ENCODE measurements around the gene DGCR2. TPM values are rescaled to one million over a fixed set of nuclear protein-coding genes. Genes with fewer than 3 reads are reported as not detected.
A peak's percentile ranks its signal among the peaks of the same experiment; 100 is the strongest.
"Not testable (repeated sequence)": the region's sequence is repeated elsewhere in the genome, so short reads cannot be mapped to it uniquely, and the experiment has no call there.

Gene DGCR2, protein sequence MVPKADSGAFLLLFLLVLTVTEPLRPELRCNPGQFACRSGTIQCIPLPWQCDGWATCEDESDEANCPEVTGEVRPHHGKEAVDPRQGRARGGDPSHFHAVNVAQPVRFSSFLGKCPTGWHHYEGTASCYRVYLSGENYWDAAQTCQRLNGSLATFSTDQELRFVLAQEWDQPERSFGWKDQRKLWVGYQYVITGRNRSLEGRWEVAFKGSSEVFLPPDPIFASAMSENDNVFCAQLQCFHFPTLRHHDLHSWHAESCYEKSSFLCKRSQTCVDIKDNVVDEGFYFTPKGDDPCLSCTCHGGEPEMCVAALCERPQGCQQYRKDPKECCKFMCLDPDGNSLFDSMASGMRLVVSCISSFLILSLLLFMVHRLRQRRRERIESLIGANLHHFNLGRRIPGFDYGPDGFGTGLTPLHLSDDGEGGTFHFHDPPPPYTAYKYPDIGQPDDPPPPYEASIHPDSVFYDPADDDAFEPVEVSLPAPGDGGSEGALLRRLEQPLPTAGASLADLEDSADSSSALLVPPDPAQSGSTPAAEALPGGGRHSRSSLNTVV
- 29.9 and 33.6 TPM in 2 replicates for total RNA-seq (2014; rRNA removed; shearing (Covaris generic))
- polyA plus RNA-seq (2015; cell fraction: cytosol; rRNA removed), result 25.3 and 32.4 TPM in 2 replicates
- polyA plus RNA-seq (2015; cell fraction: nucleus; rRNA removed), result 37.7 and 43.1 TPM in 2 replicates

DNA sequence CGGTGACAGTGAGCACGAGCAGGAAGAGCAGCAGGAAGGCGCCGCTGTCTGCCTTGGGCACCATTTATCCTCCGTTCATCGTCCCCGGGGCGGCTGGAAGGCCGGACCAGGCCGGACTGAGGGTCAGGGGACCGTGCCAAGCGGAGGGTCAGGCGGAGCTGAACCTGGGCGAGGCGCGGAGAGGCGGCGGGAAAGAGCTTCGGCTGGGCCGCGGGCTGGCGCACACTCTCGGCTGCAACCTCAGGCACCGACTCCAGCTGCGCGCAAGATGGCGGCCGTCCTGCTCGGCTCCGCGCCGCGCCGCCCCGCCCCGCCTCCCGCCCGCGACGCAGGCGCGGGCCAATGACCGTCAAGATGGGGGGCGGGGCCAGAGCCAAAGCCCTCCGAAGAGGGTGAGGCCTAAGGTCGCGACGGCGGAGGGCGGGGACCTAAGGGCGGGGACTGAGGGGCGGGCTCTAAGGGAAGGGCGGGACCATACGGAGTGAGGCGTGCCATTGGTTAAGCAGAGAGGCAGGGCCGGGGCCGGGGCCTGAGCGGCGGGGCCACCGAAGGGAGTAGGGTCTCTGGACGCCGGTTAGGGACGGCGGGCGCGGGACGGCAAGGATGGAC is at the start of gene DGCR2:
Gene DGCR2 (minus strand): TSS at position 270 of the 609 bp plus-strand sequence. CDS start 206 bp downstream, at position 64.
- peak; percentile 83 for DNase-seq (ENCODE audit: low read depth)

DNA sequence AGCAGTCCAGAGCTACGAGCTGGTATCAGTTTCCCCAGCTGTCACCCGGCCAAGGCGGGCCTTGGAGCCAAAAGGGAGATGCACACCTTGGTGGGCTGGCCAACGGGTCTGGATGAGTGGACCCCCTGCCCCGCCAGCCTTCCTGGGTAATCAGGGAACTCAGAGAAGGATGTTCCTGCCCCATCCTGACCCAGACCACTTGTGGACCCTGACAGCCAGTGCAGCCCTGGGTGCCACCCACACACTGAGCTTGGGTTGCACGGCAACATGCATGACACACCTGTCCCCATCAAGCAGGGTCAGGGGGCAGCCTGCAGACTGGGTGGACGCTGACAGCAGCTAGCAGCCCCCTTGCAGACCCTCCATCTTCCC is 47.7 kb upstream of the DGCR2 start:
- DNase-seq (ENCODE audit: low read depth), result no peak

DNA sequence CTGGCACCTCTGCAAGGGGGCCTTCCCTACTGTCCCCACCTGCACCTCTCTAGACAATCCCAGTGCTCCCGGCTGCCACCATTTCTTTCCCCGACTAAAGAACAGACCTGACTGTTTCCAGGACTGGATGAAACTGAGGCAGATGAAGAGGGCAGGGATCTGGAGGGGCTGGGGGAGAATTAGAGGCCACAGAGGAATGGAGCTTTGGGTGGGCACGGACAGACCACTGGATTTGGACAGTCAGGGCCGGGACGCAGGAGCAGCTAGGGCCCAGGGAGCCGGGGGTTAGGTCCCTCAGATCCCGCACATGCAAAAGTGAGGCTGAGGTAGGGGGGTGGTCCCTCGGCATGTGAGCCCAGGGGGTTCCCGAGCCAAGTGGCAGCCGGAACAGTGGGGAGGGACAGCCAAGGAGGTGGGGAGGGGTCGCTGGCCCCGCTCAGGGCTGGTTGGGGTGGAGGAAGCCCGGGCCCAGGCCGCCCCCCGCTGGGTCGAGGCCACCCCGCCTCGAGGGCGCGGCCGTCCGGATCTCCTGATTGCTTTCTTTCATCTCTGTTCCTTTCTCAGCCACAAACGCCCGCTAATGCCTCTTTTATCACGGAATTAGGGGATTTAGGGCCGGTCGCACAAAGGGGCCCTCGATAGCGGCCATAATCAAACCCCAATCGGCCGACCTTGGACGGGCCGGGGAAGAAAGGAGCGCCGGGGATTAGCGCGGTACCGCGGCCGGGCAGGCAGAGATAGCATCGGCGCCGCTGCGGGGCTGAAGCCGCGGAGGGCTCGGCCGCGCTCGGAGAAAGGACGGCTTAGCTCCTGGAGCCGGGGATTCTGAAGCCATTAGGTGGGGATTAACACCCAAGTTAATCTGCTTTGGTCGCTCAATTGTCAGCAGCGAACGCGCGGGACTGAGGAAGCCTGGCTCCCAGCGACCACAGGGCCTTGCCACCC is 47.1 kb upstream of the DGCR2 start:
- DNase-seq (ENCODE audit: low read depth), result no peak

DNA sequence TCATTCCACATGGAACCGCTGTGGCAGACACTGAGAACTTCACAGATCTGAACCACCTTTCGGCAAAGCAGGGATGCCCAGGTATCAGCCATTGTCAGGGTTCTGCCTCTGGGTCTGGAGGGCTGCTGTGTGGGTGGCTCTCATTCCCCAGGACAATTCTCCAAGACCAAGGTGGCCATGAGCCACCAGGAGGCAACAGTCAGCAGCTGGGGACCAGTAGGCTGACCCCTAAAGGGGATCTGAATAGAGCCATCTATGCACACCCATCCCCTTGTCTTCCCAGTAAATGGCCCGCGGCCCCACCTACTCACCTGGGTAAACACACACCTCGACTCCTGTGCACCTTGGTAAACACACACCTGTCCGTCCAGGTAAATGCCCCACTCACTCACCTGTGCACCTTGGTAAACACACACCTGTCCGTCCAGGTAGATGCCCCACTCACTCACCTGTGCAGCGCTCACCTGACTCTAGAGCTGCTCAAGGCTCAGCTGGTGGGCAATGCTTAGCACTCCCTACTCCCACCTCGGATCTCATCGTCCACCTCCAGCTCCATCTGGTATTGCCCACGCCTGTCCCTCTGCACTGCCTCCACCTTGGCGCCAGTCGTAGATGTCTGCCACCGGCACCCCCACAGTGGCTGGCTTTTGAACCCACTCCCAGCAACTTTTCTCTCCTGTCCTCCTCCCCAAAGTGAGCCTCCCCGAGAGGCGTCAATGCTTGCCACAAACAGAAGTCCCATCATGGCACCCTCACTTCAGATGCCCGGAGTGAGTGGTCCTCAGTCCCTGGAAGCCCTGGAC is 46.1 kb upstream of the DGCR2 start:
- no peak for DNase-seq (ENCODE audit: low read depth)

DNA sequence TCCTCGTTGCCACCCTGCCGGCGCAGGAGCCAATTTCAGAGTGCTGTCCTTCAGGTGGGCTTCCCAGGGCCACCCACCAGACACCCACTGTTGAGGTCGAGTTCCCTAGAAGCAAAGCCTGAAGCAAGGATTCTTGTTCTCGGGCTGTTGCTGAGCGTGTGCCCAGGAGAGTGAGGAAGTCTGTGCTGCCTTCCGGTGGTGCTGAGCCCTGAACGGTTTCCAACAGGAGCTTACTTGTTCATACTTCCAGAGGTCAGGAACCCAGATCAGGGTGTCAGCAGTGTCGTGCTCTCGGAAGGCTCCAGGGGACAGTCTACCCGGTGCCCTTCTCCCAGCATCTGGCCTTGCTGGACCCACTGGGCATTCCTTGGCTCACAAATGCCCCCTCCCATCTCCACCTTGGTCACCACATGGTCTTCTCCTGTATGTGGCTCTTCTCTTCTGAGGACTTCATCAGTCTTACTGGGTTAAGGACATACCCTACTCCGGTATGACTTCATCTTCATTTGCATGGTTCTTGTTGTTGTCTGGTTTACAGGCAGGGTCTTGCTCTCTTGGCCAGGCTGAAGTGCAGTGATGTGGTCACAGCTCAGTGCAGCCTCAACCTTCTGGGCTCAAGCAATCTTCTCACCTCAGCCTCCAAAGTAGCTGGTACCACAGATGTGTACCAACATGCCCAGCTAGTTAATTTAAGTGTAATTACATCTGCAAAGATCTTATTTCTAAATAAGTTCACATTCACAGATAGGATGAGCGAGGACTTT is 45.1 kb upstream of the DGCR2 start:
- no peak for DNase-seq (ENCODE audit: low read depth)

DNA sequence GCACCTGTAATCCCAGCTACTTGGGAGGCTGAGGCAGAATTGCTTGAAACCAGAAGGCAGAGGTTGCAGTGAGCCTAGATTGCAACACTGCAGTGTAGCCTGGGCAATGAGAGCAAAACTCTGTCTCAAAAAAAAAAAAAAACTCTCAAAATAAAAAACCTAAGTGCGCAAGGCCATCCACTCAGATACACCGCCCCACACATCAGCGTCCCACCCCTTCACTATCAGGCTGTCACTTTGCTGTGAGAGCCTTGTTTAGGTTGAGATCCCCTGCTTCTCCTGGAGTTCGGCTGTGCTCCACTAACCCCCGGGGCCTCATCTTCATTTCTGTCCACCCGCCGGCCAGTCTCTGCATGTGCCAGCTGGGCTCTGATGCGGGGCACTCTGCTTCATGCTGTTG is 44.2 kb upstream of the DGCR2 start:
- DNase-seq (ENCODE audit: low read depth), result no peak

DNA sequence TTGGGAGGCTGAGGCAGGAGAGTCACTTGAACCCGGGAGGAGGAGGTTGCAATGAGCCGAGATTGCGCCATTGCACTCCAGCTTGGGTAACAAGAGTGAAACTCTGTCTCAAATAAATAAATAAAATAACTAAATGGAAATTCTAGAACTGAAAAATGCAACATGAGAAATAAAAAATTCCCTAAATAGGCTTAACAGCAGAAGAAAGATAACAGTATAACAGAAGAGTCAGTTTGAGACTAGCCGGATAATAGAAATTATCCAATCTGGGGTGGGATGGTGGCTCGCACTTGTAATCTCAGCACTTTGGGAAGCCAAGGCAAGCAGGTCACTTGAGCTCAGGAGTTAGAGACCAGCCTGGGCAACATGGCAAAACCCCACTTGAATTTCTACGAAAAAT is 42.2 kb upstream of the DGCR2 start:
- DNase-seq (ENCODE audit: low read depth), result no peak

DNA sequence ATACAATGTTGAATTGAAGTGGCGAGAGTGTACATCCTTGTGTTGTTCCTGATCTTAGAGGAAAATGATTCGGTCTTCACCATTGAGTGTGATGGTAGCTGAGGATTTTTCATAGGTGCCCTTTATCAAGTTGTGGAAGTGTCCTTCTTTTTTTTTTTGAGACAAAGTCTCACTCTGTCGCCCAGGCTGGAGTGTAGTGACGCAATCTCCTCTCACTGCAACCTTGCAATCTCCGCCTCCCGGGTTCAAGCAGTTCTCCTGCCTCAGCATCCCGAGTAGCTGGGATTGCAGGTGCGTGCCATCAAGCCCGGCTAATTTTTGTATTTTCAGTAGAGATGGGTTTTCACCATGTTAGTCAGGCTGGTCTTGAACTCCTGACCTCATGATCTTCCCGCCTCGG is 36.4 kb upstream of the DGCR2 start:
- not testable (repeated sequence) for DNase-seq (ENCODE audit: low read depth)

DNA sequence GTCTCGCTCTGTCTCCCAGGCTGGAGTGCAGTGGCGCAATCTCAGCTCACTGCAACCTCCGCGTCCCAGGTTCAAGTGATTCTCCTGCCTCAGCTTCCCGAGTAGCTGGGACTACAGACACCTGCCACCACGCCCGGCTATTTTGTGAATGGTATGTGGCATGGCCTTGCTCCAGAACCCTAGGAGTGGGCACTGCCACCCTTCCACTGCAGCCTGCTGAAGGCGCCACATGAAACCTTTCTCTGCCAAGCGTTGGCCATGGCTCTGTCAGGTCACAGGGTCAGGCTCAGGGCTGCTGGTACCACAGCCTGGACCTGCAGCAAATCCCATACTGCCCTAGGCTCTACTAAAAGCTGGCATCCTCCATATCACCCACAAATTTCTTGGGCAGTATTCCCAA is 33.9 kb upstream of the DGCR2 start:
- DNase-seq (ENCODE audit: low read depth), result not testable (repeated sequence)

DNA sequence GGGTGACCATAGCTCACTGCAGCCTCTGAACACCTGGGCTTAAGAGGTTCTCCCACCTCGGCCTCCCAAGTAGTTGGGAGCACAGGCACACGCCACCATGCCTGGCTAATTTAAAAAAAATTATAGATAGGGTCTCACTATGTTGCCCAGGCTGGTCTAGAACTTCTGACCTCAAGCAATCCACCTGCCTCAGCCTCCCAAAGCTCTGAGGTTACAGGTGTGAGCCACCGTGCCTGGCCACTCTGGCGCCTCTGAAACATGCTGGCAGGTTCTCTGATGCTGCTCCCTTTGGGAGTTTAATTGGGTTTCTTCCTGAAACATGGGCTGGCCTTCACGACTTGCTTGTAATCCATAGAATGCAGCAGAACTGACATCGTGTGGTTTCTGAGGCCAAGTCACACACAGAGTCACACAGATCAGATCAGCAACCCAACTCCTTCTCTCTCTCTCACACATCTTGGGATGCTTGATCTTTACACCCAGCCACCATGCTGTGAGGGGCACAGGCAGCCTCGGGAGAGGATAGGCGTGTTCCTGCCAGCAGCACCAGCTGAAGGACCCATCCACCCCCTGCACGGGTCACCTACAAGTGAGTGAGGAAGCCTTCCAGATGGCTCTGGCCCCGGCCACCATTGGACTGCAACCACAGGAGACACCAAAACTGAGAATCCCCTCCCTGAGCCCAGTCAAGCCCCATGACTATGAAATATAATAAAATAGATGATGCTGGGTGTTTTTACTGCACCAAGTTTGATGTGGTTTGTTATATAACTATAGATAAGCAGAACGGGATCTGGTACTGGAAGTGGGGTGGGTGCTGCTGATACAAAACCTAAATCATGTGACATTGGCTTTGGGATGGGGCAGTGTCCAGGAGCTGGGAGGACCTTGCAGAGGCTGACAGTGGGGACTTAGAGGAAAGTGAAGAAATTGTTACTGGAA is 31.0 kb upstream of the DGCR2 start:
- DNase-seq (ENCODE audit: low read depth), result no peak

DNA sequence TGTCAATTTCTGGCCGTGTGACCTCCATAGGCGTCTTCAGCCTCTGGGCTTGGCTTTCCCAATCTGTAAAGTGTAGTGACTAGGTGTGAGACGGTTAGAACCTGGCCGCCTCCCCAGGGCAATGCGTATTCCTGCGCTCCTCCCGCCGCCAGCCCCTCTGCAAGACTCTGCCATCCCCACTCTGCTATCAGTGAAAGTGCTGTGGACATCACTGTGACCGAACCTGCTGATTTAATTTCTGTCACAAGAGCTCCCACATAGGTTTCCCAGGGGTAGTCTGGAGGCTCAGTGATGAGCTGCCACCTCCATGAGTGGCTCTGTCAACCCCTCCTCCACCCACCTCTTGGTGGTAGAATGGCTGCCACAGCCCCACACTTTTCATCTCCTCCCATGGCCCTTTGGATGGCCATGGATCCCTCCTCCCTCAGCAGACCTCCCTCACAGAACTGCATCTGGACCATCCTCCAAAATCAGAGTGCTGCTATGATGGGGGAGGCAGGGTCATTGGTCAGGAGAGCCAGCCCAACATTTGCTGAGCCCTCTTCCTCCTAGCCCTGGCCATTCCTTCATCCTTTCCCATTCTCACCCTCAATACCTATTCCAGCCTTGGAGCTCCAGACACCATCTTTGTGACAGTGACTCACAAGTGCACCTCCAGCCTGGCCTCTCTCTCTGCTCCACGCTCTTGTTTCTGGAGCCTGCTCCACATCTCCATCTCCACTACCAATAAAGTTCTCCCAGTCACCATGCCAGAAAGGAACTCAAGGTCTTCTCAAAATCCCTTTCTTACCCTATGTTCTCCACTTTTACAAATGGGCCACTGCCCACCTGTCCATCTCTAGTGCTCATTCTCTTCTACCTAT is 29.3 kb upstream of the DGCR2 start:
- DNase-seq (ENCODE audit: low read depth), result no peak

DNA sequence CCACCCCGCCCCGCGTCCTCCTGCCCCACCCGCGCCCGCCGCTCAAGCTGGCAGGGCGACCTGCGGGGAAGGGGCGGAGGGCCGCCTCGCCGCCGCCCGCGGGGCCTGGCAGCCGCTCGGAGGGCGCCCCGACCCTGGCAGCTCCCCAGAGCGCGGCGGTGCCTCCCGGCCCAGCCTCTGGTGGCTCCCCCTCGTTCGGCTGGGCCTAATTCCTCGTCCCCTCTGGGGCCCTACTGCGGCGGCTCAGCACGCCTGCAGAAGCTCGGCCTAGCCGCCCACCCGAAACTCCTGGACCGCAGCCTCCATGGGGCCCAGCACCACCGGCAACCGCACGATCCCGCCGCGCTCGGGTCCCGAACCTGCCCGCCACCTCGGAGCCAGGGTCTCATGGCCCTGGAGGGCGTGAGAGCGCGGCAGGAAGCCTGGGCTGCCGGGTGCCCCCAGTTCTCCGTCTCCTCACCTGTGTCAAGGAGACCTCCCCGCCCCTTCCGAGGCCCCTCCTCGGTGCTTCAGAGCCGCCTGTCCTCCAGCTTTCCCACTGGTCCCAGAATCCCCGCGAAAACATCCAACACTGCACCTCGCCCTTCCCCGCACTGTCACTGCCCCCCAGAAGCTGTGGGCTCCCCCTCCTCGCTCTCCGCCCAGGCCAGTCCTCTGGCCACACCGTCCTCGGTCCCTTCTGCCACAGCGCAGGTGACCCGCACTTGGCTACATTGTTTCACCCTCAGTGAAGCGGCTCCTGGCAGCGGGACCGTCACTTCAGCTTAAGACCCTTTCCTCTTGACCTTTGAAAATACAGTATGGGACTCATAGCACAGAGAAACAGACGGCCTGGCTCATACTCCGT is 28.5 kb upstream of the DGCR2 start:
- no peak for DNase-seq (ENCODE audit: low read depth)

DNA sequence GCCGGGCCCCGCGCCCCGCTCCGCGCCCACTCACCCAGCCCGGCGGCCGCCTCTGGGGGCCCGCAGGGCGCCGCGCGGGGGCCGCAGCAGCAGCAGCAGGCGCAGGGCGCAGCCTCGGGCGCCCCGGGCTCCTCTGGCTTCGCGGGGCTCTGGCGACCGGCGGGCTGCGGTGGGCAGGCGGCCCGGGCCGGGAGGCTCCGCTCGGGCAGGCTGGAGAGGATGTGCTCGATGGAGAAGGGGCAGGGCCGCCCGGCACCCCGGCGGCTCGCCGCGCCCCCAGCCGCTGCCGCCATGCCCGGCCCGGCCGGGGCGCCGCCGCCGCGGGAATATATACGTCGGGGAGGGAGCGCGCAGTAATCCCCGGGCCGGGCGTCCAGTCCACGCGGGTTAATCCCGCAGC is 27.8 kb upstream of the DGCR2 start, which contains the start of gene GSC2:
Gene GSC2 (minus strand): TSS at position 302 of the 400 bp plus-strand sequence. CDS start 9 bp downstream, at position 293.
- no peak for DNase-seq (ENCODE audit: low read depth)

DNA sequence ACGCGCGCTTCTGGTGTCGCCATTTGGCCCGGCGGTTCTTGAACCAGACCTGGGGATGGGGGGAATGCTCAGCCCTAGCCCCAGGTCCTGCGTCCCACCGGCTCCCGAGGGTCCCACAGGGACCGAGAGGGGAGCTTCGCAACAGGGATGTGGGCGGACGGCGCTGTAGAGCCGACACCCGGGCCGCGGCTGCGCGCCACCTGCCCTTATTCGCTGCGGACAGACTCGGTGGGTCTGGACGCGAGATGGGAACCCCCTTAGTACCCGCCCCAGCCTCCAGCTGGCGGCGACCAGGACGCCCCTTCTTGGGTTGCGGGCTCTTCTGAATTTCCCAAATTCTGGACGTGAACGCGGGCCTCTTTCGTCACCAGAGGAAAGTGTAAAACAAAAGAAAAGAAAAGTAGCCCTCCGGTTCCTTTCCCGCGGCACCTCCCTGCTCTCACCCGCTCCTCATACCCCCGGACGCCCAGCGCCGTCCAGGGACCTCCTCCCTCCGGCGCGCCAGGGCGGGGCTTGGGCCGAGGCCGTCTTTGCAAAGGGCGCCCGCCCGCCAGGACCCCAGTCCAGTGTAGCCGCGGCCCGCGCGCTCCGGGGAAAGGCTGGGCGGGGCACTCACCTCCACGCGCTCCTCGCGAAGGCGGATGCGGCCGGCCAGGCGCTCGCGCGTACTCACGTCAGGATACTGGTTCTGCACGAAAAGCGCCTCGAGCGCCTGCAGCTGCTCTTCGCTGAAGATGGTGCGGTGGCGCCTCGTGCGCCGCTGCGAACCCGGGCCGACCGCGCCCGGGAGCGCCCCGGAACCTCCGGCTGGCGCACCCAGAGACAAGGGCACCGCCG is 27.1 kb upstream of the DGCR2 start:
- no peak for DNase-seq (ENCODE audit: low read depth)

DNA sequence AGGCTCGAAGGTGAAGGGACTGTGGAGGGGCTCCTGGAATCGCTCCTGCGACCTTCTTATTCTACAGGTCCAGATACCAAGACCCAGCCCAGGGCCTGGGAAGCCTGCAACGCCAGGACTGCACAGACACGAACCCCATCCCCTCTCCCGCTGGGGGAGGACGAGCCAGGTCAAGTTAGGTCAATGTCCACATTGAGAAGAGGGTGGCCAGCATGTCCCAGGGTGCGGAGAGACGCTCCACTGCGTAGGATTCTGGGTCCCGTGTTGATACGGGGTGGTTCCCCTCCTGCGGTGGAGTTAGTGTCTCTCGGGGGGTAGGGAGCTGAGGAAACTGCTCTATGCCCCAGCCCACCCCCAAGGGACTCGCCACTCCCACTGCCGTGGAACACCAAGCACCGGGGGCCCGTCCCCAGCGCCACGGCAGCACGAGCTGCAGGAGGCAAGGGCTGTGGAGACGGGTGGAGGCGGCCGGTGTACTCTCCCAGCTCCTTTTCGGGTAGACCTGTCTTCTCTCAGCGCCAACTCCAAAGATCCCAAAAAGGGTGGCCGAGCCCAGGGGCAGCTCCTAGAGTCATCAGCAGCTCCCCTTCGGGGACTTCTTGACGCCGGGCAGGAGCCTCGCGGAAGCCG is 26.3 kb upstream of the DGCR2 start:
- DNase-seq (ENCODE audit: low read depth), result no peak
